Measurements from ENCODE around the gene USP7. TPM values are rescaled to one million over a fixed set of nuclear protein-coding genes. Genes with fewer than 3 reads are reported as not detected.
A peak's percentile ranks its signal among the peaks of the same experiment; 100 is the strongest.
"Not testable (repeated sequence)": the region's sequence is repeated elsewhere in the genome, so short reads cannot be mapped to it uniquely, and the experiment has no call there.

Gene USP7
- total RNA-seq, 3 donors from 2014 or later = 125 to 144 (median 130) TPM

DNA sequence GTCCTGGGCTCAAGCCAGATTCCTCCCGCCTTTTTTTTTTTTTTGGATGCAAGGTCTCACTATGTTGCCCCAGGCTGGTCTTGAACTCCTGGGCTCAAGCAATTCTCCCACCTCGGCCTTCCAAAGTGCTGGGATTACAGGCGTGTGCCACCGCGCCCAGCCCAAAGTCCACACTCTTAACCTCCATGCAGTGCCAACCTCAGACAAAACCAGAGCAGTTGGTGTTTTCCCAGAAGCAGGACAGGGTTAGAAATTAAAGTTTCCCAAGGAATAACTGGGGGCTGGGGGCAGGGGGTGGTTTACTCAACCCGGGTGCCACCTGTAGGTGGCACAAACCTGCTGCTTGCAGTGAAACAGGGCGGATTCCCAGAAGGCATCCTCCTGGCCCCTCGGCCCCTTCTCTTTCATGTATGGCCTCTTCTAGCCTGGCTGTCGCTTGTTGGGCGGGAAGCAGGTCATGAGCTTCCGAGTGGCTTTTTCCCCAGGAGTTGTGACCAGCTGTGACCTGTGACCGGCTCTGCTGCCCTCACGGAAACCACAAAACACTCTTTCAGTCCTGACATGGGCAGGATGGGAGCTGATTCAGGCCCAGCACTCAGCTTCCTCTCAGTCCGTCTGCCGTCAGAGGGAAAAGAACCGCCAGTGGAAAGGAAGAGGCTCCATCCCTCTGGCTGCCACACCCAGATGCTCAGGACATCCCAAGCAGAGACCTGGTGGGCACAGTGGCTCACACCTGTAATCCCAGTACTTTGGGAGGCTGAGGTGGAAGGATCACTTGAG, 25.6 kb upstream of the USP7 start:
- ATAC-seq (peak; percentile 78), DNase-seq (peak; percentile 73 to 87 (median 83))
- H3K36me3 ChIP-seq (ENCODE audit: low read depth) = no peaks in the 10 kb centered on the region

DNA sequence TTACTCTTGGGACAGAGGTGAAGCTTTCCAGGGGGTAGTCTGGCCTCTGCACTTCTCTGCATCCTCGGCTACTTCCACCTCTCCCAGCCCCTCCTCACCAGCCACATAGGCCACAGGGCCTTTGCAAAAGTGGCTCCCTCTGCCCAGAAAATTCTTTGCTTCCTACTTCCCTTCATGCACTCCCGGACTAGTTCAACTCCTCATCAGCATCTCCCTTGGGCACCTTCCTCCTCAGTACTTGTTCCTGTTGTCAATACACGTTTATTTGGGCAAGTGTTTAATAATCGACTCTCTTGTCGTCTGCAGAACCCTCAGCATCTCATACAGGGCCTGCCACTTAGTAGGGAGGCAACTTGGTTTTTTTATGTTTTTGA, 23.1 kb upstream of the USP7 start:
- TF ChIP-seq, protein P1, sequence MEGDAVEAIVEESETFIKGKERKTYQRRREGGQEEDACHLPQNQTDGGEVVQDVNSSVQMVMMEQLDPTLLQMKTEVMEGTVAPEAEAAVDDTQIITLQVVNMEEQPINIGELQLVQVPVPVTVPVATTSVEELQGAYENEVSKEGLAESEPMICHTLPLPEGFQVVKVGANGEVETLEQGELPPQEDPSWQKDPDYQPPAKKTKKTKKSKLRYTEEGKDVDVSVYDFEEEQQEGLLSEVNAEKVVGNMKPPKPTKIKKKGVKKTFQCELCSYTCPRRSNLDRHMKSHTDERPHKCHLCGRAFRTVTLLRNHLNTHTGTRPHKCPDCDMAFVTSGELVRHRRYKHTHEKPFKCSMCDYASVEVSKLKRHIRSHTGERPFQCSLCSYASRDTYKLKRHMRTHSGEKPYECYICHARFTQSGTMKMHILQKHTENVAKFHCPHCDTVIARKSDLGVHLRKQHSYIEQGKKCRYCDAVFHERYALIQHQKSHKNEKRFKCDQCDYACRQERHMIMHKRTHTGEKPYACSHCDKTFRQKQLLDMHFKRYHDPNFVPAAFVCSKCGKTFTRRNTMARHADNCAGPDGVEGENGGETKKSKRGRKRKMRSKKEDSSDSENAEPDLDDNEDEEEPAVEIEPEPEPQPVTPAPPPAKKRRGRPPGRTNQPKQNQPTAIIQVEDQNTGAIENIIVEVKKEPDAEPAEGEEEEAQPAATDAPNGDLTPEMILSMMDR (IDR thresholded peaks at IDR 0.05) = no peak
- H3K4me1 ChIP-seq (ENCODE audit: low read depth) = peaks cover 22% of the 10 kb centered on the region
- ATAC-seq (no peak), DNase-seq (no peak)
- intact Hi-C loops (cut with DNase I, micrococcal nuclease) = no loop called here
- H3K4me3 ChIP-seq = no peak overlapping the region
- no peaks in the 10 kb centered on the region for H3K36me3 ChIP-seq (ENCODE audit: low read depth)
- no peaks in the 10 kb centered on the region for H3K9me3 ChIP-seq

More for the DNA sequence above, 25.6 kb upstream of the USP7 start:
- Histone ChIP-seq H3K9me3 (no peaks in the 10 kb centered on the region), H3K4me3 (no peak overlapping the region), H3K4me1 (ENCODE audit: low read depth) (peaks cover 25% of the 10 kb centered on the region)
- TF ChIP-seq, protein P1 (IDR thresholded peaks at IDR 0.05) = no peak
- intact Hi-C loops (cut with DNase I, micrococcal nuclease) = no loop called here

DNA sequence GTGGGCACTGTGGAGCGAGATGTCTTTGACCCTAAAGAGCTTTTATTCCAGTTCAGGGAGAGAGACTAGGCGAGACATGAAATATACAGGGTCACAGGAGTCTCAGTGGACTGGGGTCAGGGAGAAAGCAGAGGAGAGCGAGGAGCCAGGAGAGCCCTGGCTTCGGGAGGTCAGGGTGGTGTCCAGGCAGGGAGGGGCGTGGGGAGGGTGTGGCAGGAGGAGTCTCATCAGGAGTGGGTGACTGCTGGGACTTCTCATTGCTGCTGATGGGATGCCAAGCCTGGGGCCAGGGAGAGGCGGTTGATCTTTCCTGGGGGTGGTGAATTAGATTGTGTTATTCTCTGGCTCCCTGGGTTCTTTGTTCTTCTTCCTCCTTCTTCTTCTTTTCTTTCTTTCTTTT, 22.4 kb upstream of the USP7 start:
- TF ChIP-seq, protein P1 (IDR thresholded peaks at IDR 0.05) = no peak
- Histone ChIP-seq H3K4me3 (no peak overlapping the region), H3K36me3 (ENCODE audit: low read depth) (no peaks in the 10 kb centered on the region), H3K4me1 (ENCODE audit: low read depth) (peaks cover 22% of the 10 kb centered on the region), H3K9me3 (no peaks in the 10 kb centered on the region)
- DNase-seq (peak in 1 of 3 donors; percentile 56), ATAC-seq (no peak)
- intact Hi-C loops (cut with DNase I, micrococcal nuclease) = no loop called here

DNA sequence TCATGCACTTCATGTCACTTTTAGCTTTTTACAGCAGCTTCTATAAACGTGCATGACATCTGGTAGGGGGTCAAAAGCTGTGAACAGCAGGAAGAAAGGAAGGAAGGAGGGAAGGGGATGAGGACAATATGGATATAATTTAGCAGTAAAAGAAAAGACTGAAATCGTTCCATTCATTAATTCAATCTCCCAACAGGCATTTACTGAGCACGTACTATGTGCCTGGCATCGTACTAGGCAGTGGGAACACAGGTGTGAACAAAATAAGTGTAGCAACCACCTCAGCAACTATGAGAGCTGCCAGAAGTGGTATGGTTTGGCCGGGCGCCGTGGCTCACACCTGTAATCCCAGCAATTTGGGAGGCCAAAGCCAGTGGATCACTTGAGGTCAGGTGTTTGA, 19.1 kb upstream of the USP7 start:
- H3K4me3 ChIP-seq = no peak overlapping the region
- TF ChIP-seq, protein P1 (IDR thresholded peaks at IDR 0.05) = no peak
- no peaks in the 10 kb centered on the region for H3K9me3 ChIP-seq
- peaks cover 10% of the 10 kb centered on the region for H3K4me1 ChIP-seq (ENCODE audit: low read depth)
- no peaks in the 10 kb centered on the region for H3K36me3 ChIP-seq (ENCODE audit: low read depth)
- ATAC-seq = no peak
- intact Hi-C loops (cut with DNase I, micrococcal nuclease) = no loop called here
- no peak for DNase-seq

DNA sequence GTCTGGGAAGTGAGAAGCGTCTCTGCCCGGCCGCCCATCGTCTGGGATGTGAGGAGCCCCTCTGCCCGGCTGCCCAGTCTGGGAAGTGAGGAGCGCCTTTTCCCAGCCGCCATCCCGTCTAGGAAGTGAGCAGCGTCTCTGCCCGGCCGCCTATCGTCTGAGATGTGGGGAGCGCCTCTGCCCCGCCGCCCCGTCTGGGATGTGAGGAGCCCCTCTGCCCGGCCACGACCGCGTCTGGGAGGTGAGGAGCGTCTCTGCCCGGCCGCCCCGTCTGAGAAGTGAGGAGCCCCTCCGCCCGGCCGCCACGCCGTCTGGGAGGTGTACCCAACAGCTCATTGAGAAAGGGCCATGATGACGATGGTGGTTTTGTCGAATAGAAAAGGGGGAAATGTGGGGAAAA, 18.2 kb upstream of the USP7 start:
- H3K4me1 ChIP-seq (ENCODE audit: low read depth); H3K4me3 ChIP-seq; H3K36me3 ChIP-seq (ENCODE audit: low read depth); DNase-seq; ATAC-seq; intact Hi-C loops (cut with DNase I, micrococcal nuclease); H3K9me3 ChIP-seq: not testable (repeated sequence)

DNA sequence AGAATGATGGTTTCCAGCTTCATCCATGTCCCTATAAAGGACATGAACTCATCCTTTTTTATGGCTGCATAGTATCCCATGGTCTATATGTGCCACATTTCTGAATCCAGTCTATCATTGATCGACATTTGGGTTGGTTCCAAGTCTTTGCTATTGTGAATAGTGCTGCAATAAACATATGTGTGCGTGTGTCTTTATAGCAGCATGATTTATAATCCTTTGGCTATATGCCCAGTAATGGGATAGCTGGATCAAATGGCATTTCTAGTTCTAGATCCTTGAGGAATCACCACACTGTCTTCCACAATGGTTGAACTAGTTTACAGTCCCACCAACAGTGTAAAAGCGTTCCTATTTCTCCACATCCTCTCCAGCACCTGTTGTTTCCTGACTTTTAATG, 12.5 kb upstream of the USP7 start:
- intact Hi-C loops (cut with DNase I, micrococcal nuclease); H3K4me3 ChIP-seq; DNase-seq; H3K9me3 ChIP-seq; H3K4me1 ChIP-seq (ENCODE audit: low read depth); ATAC-seq; H3K36me3 ChIP-seq (ENCODE audit: low read depth): not testable (repeated sequence)

All from mucosa of descending colon (tissue), 3 donors.